ENCODE data around the gene CCDC92.

DNA sequence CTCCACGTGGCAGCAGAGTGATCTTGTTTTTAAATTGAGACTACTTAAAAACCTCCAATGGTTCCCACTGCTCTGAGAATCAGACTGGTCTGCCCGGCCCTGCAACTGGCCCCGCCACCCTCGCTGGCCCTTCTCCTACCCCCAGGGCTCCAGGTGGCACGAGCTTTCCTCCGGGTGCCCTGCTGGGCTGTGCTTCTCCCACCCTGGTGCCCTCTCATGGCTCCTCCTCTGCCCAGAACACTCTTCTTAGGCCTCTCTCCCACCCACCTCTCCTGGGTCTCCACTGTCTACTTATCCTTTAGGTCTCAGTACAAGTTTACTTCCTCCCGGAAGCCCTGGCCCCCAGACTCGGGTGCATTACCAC is 26.5 kb downstream of the CCDC92 start:
- TF ChIP-seq, protein P1, sequence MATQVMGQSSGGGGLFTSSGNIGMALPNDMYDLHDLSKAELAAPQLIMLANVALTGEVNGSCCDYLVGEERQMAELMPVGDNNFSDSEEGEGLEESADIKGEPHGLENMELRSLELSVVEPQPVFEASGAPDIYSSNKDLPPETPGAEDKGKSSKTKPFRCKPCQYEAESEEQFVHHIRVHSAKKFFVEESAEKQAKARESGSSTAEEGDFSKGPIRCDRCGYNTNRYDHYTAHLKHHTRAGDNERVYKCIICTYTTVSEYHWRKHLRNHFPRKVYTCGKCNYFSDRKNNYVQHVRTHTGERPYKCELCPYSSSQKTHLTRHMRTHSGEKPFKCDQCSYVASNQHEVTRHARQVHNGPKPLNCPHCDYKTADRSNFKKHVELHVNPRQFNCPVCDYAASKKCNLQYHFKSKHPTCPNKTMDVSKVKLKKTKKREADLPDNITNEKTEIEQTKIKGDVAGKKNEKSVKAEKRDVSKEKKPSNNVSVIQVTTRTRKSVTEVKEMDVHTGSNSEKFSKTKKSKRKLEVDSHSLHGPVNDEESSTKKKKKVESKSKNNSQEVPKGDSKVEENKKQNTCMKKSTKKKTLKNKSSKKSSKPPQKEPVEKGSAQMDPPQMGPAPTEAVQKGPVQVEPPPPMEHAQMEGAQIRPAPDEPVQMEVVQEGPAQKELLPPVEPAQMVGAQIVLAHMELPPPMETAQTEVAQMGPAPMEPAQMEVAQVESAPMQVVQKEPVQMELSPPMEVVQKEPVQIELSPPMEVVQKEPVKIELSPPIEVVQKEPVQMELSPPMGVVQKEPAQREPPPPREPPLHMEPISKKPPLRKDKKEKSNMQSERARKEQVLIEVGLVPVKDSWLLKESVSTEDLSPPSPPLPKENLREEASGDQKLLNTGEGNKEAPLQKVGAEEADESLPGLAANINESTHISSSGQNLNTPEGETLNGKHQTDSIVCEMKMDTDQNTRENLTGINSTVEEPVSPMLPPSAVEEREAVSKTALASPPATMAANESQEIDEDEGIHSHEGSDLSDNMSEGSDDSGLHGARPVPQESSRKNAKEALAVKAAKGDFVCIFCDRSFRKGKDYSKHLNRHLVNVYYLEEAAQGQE (IDR thresholded peaks at IDR 0.05; ENCODE audit: insufficient read depth in 1 of 2, low read depth in 2 of 2, low read length in 2 of 2), result no peak
- TF ChIP-seq POLR2AphosphoS5 (IDR thresholded peaks at IDR 0.05; ENCODE audit: low read depth, low read length), result no peak
- no peak for TF ChIP-seq TAF1 (IDR thresholded peaks at IDR 0.05; ENCODE audit: borderline replicate concordance, insufficient read depth, low read length)
- TF ChIP-seq FOXP2 (optimal IDR thresholded peaks at IDR 0.05; ENCODE audit: borderline replicate concordance, extremely low read depth, extremely low read length, insufficient read depth), result no peak

Data from PFSK-1 (cell line).